ENCODE data around the gene LAPTM4A.
A peak's percentile ranks its signal among the peaks of the same experiment; 100 is the strongest.
"Not testable (repeated sequence)": the region's sequence is repeated elsewhere in the genome, so short reads cannot be mapped to it uniquely, and the experiment has no call there.

The LAPTM4A gene

DNA sequence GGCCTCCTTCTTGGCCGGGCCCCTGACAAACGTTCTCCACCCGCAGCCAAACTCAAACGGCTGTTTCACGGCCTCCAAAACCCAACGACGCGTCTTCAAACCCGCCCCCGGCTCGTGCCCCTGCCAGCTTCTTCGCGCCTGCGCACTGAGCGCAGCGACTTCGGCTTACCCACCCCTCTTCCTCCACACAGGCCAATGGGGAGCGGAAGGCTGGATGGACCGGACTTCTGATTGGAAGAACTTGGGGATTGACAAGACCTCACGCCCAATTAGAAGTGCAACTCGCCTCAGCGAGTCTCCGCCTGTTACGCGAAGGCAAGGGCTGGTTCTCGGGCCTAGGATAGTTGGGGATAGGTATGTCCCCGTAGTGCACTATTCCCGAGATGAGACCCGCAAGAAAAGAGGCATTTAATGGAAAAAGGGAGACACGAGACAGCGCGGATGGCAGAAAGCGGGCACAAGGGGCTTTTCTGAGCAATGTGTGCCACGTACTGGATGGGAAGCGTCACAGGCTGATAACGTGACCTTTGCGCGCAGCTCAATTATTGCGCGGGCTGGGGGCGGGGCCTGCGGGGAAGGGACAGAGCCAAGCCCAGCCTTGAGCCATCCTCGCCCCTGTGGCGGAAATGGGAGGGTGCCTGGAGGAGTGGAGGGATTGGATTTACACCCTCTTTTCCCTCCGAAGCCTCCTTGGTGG lies at the start of gene LAPTM4A:
LAPTM4A (minus strand) TSS at position 97 of the 697 bp plus-strand sequence. CDS start 108 bp downstream, outside the sequence.
- DNase-seq (ENCODE audit: low read depth in 2 of 3, low spot score in 1 of 3), result peak; percentile 91 to 96 (median 94)

DNA sequence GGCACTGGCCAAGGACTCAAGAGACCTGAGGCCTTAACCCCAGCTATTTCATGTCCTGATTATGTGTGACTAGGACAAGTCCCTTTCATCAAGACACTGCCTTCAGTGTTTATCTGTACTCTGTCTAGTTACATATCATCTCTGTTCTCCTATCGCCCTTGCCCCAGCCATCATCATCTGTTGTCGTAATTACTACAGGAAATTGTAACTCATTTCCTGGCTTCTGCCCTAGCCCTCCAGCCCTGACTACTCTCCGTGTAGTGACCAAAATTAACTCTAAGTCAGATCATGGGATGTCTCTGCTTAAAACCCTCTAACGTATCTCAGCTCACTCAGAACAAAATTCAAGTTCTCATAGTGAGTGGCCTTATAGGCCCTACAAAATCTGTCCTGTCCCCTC lies 49.3 kb upstream of the LAPTM4A start:
- no peak for DNase-seq (ENCODE audit: low read depth in 2 of 3, low spot score in 1 of 3)

DNA sequence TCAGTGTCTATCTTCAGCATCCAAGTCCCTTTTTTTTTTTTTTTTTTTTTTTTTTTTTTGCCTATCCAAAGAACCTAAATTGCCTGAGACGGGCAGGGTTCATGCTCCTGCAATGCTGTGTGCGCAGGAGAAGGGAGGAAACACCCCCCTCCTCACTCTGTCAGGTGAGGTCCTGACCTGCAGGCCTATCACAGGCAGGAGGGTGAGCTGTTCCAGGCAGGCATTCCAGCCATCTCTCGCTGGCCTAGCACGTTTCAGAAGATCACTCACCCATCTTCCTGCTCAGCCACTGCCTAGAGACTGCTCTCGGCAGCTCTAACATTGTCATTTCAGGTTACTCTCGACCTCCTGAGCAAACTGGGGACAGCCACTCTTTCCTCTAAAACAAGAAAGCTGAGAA lies 48.4 kb upstream of the LAPTM4A start:
- no peak for DNase-seq (ENCODE audit: low read depth in 2 of 3, low spot score in 1 of 3)

GRCh38 chr2:20097889-20098714 lies 46.7 kb upstream of the LAPTM4A start:
- peak; percentile 62 to 72 (median 66) for DNase-seq (ENCODE audit: low read depth in 2 of 3, low spot score in 1 of 3)

GRCh38 chr2:20095469-20095868 lies 44.0 kb upstream of the LAPTM4A start:
- no peak for DNase-seq (ENCODE audit: low read depth in 2 of 3, low spot score in 1 of 3)

- DNase-seq (ENCODE audit: low read depth in 2 of 3, low spot score in 1 of 3), result no peak
These were observed 43.5 kb upstream of the LAPTM4A start for GRCh38 chr2:20094955-20095354.

- no peak for DNase-seq (ENCODE audit: low read depth in 2 of 3, low spot score in 1 of 3)
These were observed 42.8 kb upstream of the LAPTM4A start for GRCh38 chr2:20094142-20094755.

DNA sequence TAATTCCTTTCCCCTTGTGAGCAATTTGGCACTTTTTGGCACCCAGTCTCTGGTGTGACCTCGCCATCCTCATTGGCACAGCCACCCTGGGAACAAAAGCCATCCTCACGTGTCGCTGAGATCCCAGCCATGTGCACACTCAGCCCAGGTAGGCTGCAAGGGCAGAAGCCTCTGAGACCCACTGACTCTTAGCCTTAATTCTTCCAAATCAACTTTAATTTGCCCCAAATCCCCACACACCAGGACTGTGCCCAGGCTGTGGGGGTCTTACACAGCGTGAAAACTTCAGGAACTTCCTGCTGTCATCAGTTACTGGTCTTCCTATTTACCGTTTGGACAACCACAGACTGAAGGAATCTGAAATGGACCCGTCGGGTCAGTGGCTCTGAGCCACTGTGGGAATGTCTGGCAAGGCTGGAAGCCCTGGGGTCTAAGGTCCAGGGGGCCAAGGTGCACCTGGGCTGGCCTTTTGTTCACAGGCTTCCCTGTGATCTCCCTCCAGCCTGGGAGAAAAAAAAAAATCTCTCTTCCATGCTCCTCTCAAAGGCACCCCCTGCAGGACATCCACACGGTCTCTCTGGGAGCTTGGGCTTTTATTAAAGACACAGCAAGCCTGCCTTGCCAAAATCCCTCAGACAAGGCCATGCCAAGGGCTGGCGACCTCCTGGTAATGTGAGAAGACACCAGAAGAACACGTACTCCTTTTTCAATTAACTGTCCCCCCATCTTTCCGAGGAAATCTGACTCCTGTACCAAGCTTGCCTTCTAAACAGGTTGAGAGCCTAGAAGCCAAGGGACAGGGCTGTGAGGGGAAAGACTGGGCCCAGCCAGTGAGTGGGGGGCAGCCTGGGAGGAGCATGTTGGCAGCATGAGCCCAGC lies 42.1 kb upstream of the LAPTM4A start:
- DNase-seq (ENCODE audit: low read depth in 2 of 3, low spot score in 1 of 3), result no peak

DNA sequence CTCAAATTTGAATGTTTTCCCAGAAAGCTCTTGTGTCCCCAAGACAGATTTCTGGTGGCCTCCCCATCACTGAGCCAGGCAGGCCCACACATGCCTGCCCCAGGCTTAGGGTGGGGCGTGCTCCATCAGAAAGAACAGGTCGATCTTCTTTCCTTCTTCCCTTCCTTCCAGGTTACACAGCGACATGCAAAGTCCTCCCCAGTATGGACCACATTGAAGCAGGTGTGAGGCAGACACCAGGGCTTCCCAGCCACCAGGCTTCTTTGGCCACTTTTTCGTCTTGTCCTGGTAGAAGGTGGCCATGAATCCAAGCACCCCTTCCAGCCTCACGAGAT lies 41.4 kb upstream of the LAPTM4A start:
- DNase-seq (ENCODE audit: low read depth in 2 of 3, low spot score in 1 of 3), result no peak

- no peak for DNase-seq (ENCODE audit: low read depth in 2 of 3, low spot score in 1 of 3)
These were observed 40.9 kb upstream of the LAPTM4A start for GRCh38 chr2:20092226-20092900.

DNA sequence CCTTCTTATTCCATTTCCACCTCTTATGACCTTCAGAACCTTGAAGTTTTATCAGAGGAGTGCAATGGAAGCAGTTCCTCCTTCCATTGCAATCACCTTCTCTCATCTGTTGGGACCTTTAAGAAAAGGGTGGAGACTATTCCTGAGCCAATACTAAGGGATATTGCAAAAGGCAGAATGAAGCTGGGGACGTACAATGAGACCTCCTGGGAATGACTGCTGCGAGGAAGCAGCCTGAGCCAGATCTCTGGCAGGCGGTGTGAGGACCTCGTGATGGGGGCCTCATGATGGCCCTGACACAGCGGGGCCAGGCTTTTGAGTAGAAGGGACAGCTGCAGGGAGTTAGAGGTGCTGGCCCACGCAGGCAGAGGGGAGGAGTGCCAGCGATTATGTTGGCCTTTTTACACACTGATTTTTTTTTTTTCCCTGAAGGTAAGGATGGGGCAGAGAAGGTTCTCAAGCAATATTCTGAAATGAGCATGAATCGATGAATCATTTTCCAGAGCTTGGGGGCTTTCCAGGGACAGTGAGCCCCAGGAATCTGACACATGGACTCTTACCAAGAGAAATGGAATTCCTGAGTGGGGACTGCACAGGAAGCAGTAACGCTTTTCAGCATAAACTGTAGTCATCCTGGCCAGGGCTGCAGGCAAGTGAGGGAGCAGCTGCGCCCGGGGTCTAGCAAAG lies 40.0 kb upstream of the LAPTM4A start:
- no peak for DNase-seq (ENCODE audit: low read depth in 2 of 3, low spot score in 1 of 3)

DNA sequence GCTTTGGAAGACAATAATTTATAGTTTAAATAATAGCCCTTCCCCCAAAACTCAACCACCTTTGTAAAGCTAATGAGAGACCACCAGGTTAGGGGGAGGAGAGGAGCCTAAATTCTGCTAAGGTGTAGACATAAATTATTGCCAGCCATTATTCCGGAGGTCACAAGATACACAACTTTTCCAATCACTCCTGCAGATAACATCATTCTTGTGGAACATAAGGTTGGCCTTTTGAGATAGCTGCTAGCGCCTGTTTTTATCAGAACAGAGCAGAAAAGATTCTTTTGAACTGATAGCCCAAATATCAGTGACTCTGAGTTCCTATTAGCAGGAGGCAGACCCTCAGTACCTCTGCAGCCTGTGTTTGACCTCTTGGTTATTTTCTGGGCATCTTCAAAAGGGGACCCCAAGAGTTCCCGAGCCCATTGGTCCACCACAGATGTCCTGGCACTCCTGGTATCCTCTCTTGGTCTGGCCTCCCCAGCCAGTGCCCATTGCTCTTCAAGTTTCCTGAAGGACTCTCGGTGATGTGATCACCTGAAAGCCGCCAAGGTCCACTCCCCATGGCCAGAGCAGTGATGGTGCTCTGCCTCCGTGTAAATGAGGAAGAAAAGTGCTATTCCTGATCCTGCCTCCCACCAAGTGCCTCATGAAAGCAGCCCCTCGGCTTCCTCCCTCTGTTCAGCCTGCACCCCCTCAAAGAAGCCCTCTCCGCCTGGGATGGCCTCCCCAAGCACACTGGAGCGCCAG lies 38.5 kb upstream of the LAPTM4A start:
- no peak for DNase-seq (ENCODE audit: low read depth in 2 of 3, low spot score in 1 of 3)

- not testable (repeated sequence) for DNase-seq (ENCODE audit: low read depth in 2 of 3, low spot score in 1 of 3)
These were observed 34.5 kb upstream of the LAPTM4A start for GRCh38 chr2:20085909-20086308.

DNA sequence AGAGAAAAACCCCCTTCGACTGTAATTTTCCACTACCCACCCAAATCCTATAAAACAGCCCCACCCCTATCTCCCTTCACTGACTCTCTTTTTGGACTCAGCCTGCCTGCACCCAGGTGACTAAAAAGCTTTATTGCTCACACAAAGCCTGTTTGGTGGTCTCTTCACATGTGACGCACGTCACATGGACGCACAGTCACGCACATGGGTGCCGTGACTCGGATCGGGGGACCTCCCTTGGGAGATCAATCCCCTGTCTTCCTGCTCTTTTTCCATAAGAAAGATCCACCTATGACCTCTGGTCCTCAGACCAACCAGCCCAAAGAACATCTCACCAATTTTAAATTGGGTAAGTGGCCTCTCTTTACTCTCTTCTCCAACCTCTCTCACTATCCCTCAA lies 31.4 kb upstream of the LAPTM4A start:
- not testable (repeated sequence) for DNase-seq (ENCODE audit: low read depth in 2 of 3, low spot score in 1 of 3)

GRCh38 chr2:20081841-20082240 lies 30.4 kb upstream of the LAPTM4A start:
- DNase-seq (ENCODE audit: low read depth in 2 of 3, low spot score in 1 of 3), result no peak

GRCh38 chr2:20080839-20081415 lies 29.5 kb upstream of the LAPTM4A start:
- no peak for DNase-seq (ENCODE audit: low read depth in 2 of 3, low spot score in 1 of 3)

DNA sequence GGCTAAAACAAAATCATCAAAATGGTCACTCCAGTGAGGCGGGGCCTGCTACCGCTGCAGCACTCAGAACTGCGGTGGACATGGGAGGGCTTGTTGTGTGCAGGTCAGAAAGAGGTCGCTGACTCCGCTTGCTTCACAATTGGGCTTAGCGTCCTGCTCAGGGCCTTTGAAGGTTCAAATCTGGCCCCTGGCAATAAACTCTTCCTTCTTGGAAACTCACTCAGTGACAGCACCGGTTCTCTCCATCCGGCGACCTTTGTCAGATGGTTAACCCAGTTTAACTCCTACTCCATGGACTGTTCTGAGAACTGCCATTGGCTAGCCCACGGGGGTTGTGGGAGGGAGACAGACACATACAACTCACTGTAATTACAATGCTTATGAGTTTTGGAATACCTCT lies 29.0 kb upstream of the LAPTM4A start:
- DNase-seq (ENCODE audit: low read depth in 2 of 3, low spot score in 1 of 3), result no peak

DNA sequence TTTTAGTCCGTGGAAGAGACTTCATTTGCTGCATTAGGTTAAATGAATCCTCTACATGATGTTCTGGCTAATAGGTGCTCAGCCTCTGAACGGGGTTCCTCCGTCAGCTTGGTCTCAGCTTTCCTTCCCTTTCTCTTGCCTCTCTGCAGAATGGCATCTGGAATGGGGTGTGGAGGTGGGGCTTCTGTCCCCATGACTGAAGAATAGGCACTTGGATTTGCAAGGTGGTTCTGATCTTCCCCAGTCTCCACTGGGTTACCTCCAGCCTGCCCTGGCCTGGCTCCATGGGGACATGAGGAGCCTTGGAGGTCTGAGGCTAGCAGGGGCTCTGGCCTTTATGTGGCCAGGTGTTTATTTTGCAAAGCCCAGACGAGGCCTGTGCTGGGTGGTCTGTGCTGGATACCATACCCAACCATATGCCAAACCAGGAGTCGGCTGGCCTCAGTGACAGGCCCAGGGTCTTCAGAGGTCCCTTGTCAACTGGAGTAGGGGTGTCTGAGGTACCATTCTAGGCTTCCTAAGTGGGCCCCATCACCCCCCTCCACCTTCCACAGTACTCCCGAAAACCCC lies 28.2 kb upstream of the LAPTM4A start:
- no peak for DNase-seq (ENCODE audit: low read depth in 2 of 3, low spot score in 1 of 3)
